GM18505 (cell line): Measurements from ENCODE around the gene MPP1.
A peak's percentile ranks its signal among the peaks of the same experiment; 100 is the strongest.
"Not testable (repeated sequence)": the region's sequence is repeated elsewhere in the genome, so short reads cannot be mapped to it uniquely, and the experiment has no call there.

ENCODE experiments used
- ATAC-seq: cut with Tn5 transposase; IDR thresholded peaks from one replicate; pipeline ENCODE4 v1.9.1; 2021; ENCODE audit not compliant: unreplicated experiment
- POLR2A ChIP-seq: IDR thresholded peaks from 4 replicates; pipeline ENCODE4 v1.6.1; 2011; ENCODE audit warnings: borderline replicate concordance; ENCODE audit not compliant: insufficient read depth, insufficient read length; ENCODE audit errors: extremely low read depth

MPP1 gene

GRCh38 chrX:154804957-154805695, at the start of gene MPP1:
Gene MPP1, minus strand, starts transcription at chrX:154805485. Its CDS starts 112 bp downstream, at chrX:154805373.
- no peak for TF ChIP-seq POLR2A
- ATAC-seq: peak; percentile 93

DNA sequence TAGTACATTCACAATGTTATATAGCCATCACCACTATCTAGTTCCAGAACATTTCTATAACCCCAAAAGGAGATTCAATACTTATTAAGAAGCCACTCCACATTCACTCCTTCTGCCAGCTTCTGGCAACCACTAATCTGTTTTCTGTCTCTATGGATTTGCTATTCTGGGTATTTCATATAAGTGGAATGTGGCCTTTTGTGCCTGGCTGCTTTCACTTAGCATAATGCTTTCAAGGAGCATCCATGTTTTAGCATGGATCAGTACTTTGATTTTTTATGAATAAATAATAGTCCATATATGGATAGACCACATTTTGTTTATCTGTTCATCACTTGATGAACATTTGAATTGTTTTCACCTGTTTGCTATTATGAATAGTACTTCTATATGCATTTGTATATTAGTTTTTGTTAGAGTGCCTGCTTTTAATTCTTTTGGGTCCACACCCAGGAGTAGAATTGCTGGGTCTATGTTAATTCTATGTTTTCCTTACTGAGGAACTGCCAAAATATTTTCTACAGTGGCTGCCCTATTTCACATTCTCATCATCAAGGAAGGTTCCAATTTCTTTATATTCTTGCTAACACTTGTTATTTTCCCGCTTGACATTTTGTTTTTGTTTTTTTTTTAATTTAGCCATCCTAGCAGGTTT, 45.8 kb upstream of the MPP1 start:
- no peak for TF ChIP-seq POLR2A
- no peak for ATAC-seq

DNA sequence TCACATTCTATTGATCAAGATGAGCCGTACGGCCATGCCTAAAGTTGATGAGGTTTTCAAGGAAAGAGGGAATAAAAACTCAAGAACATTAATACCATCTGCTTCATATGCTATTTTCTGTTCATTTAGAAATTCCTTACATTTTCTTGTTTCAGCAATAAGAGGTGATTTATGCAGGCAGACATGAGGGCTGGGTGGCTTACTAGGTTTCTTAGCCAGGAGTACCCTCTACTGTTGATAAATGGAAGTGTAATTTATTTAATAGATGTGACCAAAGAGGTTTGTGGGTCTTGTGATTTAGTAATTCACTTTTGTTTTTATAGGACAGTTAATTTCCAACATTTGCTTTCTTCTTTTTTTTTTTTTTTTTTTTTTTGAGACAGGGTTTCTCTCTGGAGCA, 35.6 kb upstream of the MPP1 start:
- ATAC-seq: no peak
- no peak for TF ChIP-seq POLR2A

- TF ChIP-seq POLR2A: no peak
- ATAC-seq: no peak
Measured at GRCh38 chrX:154836163-154836562, 30.9 kb upstream of the MPP1 start.

- TF ChIP-seq POLR2A: no peak
- no peak for ATAC-seq
Measured at GRCh38 chrX:154834562-154834961, 29.3 kb upstream of the MPP1 start, which contains the start of gene SMIM9. Gene SMIM9, minus strand, starts transcription at chrX:154834662. Its CDS starts 3,806 bp downstream, at chrX:154830856.

DNA sequence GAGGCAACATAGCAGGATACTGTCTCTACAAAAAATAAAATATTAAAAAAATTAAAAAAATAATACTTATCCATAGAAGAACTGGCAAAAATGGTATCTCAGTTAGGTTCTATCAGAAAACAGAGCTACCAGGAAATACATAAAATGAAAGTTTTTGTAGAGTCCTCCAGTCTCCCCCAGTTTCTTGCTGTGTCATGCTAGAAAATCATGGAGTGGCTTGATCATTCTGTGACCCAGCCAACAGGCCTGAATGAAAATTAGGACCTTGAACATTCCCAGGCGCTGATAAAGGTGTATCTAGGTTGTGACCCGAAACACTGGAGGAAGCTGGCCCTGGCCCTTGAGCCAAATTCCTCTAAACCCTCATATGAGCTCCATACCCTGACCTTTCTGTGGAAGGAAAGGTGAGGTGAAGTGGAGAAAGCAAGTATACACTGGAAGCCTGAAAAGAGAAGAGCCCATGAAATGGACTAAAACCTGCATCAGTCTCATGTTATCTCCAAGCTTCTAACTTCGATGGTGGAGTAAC, 28.5 kb upstream of the MPP1 start:
- no peak for ATAC-seq
- no peak for TF ChIP-seq POLR2A

- TF ChIP-seq POLR2A: no peak
- no peak for ATAC-seq
Measured at GRCh38 chrX:154829926-154830442, 24.7 kb upstream of the MPP1 start.

- TF ChIP-seq POLR2A: no peak
- no peak for ATAC-seq
Measured at GRCh38 chrX:154829134-154829533, 23.8 kb upstream of the MPP1 start.

DNA sequence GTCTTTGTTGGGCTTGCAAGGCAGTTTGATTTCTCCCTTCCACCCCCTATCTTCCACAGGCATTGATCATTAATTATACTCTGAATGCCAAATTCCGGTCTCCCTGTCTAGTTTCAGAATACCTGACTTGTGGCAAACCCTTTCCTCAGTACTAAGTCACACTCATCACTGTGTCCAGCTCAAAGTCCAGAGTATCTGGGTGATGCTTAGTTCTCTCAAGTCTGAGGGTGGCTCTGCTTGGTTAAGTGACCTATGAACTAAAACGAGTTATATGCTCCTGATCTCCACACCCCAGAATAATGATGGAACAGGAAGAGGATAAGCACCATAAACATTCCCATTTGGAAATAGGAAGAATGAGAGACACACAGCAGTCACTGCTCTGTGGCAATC, 22.7 kb upstream of the MPP1 start:
- no peak for TF ChIP-seq POLR2A
- ATAC-seq: no peak

DNA sequence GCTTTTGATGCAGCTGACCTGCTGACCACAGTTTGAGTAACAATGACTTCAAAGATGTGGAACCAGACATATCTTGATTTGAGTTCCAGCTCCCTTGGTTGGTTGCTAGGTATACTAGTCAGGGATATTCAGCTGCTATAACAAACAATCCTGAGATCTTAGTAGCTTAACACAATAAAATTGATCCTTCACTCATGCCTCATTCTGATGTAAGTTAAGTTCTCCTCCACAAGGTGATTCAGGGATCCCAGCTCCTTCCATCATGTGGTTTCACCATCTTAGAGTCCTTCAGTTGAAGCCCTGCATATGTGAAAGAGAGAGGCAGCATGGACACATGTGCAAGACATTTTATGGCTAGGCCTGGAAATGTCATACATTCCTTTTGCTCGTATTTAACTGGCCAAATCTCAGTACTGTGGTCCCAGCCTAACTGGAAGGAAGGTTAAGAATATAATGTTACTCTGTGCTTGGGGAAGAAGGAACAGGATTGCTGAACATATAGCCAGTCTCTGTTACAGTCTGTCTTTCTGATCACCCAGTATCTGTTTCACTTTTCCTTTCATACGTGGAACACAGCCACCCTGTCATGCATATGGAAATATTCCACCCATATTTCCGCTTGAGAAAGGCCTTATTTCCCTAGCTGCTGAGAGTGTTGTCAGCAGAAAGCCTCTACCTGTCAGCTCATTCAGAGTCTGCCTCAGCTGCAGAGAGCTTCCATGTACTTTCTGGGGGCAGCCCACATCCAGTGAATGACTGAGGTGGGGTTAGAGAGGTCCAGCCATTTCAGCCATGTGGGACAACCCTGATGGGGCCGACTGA, 22.1 kb upstream of the MPP1 start:
- peak; percentile 28 for TF ChIP-seq POLR2A
- ATAC-seq: peak; percentile 81

- not testable (repeated sequence) for ATAC-seq
Measured at GRCh38 chrX:154825586-154825985, 20.3 kb upstream of the MPP1 start.

DNA sequence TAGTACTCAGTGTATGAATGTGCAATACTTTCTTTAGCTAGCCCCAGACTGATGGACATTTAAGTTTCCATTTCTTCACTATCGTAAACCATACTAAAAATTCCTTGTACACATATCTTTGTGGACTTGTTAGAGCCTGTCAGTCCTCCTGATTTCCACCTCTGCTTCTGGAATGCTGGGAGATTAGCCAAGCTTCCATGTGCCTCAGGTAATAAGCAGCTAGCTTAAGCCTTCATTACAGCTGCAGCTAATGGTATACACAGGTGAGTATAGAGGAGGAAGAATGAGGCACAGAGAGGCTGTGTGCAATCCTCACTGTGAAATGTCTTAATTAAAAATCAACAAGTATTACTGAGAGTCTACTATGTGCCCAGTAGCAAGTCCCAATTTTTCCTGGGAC, 19.4 kb upstream of the MPP1 start:
- no peak for TF ChIP-seq POLR2A
- ATAC-seq: no peak

GRCh38 chrX:154822029-154822428, 16.7 kb upstream of the MPP1 start:
- no peak for ATAC-seq
- TF ChIP-seq POLR2A: no peak
